Hepatocyte (in vitro differentiated cells): Measurements from ENCODE around the gene GPR52. TPM values are rescaled to one million over a fixed set of nuclear protein-coding genes. Genes with fewer than 3 reads are reported as not detected.
"Not testable (repeated sequence)": the region's sequence is repeated elsewhere in the genome, so short reads cannot be mapped to it uniquely, and the experiment has no call there.

Experiments used
- DNase-seq: peaks from one replicate; pipeline ENCODE4 v3.0.0-alpha.2; 2016; ENCODE audit warnings: low spot score
- H2AFZ ChIP-seq: fragments of 200-600 bp; sonication (generic); 2 replicates; pipeline ENCODE4 v1.6.0; 2016; ENCODE audit warnings: antibody characterized with exemption, mild to moderate bottlenecking
- H3K27ac ChIP-seq: fragments of 200-600 bp; sonication (generic); 2 replicates; pipeline ENCODE4 v1.5.1; 2016; ENCODE audit warnings: mild to moderate bottlenecking
- H3K27me3 ChIP-seq: fragments of 200-600 bp; sonication (generic); 2 replicates; pipeline ENCODE4 v1.6.1; 2016
- H3K36me3 ChIP-seq: fragments of 200-600 bp; sonication (generic); replicated peaks from 2 replicates; pipeline ENCODE4 v1.5.1; 2016; ENCODE audit warnings: low read depth; ENCODE audit not compliant: insufficient read depth
- H3K4me1 ChIP-seq: fragments of 200-600 bp; sonication (generic); 2 replicates; pipeline ENCODE4 v1.5.1; 2016; ENCODE audit warnings: mild to moderate bottlenecking, moderate library complexity; ENCODE audit not compliant: insufficient read depth
- H3K4me2 ChIP-seq: fragments of 200-600 bp; sonication (generic); 2 replicates; pipeline ENCODE4 v1.6.0; 2016
- H3K4me3 ChIP-seq: fragments of 200-600 bp; sonication (generic); 2 replicates; pipeline ENCODE4 v1.5.1; 2016; ENCODE audit warnings: mild to moderate bottlenecking
- H3K79me2 ChIP-seq: fragments of 200-600 bp; sonication (generic); 2 replicates; pipeline ENCODE4 v1.6.0; 2017; ENCODE audit warnings: mild to moderate bottlenecking
- H3K9me2 ChIP-seq: fragments of 200-600 bp; sonication (generic); replicated peaks from 2 replicates; pipeline ENCODE4 v1.6.0; 2017; ENCODE audit warnings: mild to moderate bottlenecking; ENCODE audit not compliant: insufficient read depth
- H3K9me3 ChIP-seq: fragments of 200-600 bp; sonication (generic); 2 replicates; pipeline ENCODE4 v1.5.1; 2016; ENCODE audit warnings: low read depth, mild to moderate bottlenecking
- H4K20me1 ChIP-seq: fragments of 200-600 bp; sonication (generic); 2 replicates; pipeline ENCODE4 v1.6.0; 2016; ENCODE audit warnings: mild to moderate bottlenecking; ENCODE audit not compliant: insufficient read depth, poor library complexity, severe bottlenecking
- EZH2 ChIP-seq: fragments of 200-600 bp; sonication (generic); IDR thresholded peaks from 2 replicates; pipeline ENCODE4 v1.6.1; 2016; ENCODE audit warnings: antibody characterized with exemption, mild to moderate bottlenecking, borderline replicate concordance
- EZH2phosphoT487 ChIP-seq: fragments of 200-600 bp; sonication (generic); IDR thresholded peaks from one replicate; pipeline ENCODE4 v1.6.1; 2018; ENCODE audit warnings: antibody characterized with exemption, mild to moderate bottlenecking, low read depth, moderate library complexity; ENCODE audit not compliant: unreplicated experiment, severe bottlenecking
- WGBS: methylation state at CpG from one replicate; pipeline ENCODE4 v1.1.6; 2016; ENCODE audit warnings: low lambda C conversion rate; ENCODE audit errors: missing lambda C conversion rate; 5-methylcytosine and 5-hydroxymethylcytosine counted together
- polyA plus RNA-seq: library from polyadenylated mRNA; unstranded; fragments of >200 nt; fragmentation: Nextera tagmentation; extraction: Ambion mirVana; gene quantifications from 2 replicates; pipeline ENCODE4 v1.2.1, GENCODE V29; 2016
- total RNA-seq: library from RNA; depleted of rRNA; stranded (reverse); fragments of >200 nt; gene quantifications from 2 replicates; pipeline ENCODE4 v1.2.3, GENCODE V29; 2014
- TF ChIP-seq, protein P1 (sequence below): fragments of 200-600 bp; sonication (generic); IDR thresholded peaks from 2 replicates; pipeline ENCODE4 v1.5.1; 2016; ENCODE audit warnings: antibody characterized with exemption, mild to moderate bottlenecking; ENCODE audit not compliant: poor library complexity

Gene GPR52
- total and polyA plus RNA-seq, 2 experiments from 2014 or later, result 1.6 TPM; not detected in 1

DNA sequence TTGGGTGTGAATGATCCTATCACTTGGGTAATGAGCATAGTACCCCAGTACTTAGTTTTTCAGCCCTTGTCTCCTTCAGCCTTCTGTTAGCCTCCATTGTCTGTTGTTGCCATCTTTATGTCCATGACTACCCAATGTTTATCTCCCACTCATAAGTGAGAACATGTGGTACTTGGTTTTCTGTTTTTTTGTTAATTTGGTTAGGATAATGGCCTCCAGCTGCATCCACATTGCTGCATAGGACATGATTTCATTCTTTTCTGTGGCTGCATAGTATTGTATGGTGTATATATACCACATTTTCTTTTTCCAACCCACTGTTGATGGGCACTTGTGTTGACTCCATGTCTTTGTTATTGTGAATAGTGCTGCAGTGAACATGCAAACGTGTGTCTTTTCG lies 39.6 kb upstream of the GPR52 start:
- DNase-seq, result no peak
- H3K27ac ChIP-seq, result no peak overlapping the region
- H3K4me3 ChIP-seq, result no peak overlapping the region
- H3K36me3 ChIP-seq, result no peaks in the 10 kb centered on the region
- no peak overlapping the region for H3K4me2 ChIP-seq
- no peaks in the 10 kb centered on the region for H3K27me3 ChIP-seq
- no peaks in the 10 kb centered on the region for H4K20me1 ChIP-seq
- H2AFZ ChIP-seq, result no peak overlapping the region
- TF ChIP-seq EZH2 (no peak), EZH2phosphoT487 (no peak)
- TF ChIP-seq, protein P1, sequence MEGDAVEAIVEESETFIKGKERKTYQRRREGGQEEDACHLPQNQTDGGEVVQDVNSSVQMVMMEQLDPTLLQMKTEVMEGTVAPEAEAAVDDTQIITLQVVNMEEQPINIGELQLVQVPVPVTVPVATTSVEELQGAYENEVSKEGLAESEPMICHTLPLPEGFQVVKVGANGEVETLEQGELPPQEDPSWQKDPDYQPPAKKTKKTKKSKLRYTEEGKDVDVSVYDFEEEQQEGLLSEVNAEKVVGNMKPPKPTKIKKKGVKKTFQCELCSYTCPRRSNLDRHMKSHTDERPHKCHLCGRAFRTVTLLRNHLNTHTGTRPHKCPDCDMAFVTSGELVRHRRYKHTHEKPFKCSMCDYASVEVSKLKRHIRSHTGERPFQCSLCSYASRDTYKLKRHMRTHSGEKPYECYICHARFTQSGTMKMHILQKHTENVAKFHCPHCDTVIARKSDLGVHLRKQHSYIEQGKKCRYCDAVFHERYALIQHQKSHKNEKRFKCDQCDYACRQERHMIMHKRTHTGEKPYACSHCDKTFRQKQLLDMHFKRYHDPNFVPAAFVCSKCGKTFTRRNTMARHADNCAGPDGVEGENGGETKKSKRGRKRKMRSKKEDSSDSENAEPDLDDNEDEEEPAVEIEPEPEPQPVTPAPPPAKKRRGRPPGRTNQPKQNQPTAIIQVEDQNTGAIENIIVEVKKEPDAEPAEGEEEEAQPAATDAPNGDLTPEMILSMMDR, result no peak
- no peaks in the 10 kb centered on the region for H3K4me1 ChIP-seq
- no peaks in the 10 kb centered on the region for H3K79me2 ChIP-seq
- 71% methylated on average over 2 of the region's 2 CpGs for WGBS
- no peaks in the 10 kb centered on the region for H3K9me3 ChIP-seq
- no peaks in the 10 kb centered on the region for H3K9me2 ChIP-seq

- H3K36me3 ChIP-seq, H3K4me2 ChIP-seq, H2AFZ ChIP-seq, H3K9me2 ChIP-seq, H3K9me3 ChIP-seq, H3K4me3 ChIP-seq, DNase-seq, H3K79me2 ChIP-seq, H4K20me1 ChIP-seq, H3K27me3 ChIP-seq, H3K4me1 ChIP-seq, H3K27ac ChIP-seq: not testable (repeated sequence)
- 72% methylated on average over 3 of the region's 3 CpGs for WGBS
These were observed 38.0 kb upstream of the GPR52 start for GRCh38 chr1:174409801-174410200.

GRCh38 chr1:174413632-174414031 lies 34.1 kb upstream of the GPR52 start:
- H3K36me3 ChIP-seq, result no peaks in the 10 kb centered on the region
- H3K27me3 ChIP-seq, result no peaks in the 10 kb centered on the region
- no peak overlapping the region for H2AFZ ChIP-seq
- H3K4me1 ChIP-seq, result no peaks in the 10 kb centered on the region
- no peak for DNase-seq
- no peak overlapping the region for H3K4me3 ChIP-seq
- no peaks in the 10 kb centered on the region for H3K9me3 ChIP-seq
- WGBS, result 65% methylated on average over 4 of the region's 4 CpGs
- H3K27ac ChIP-seq, result no peak overlapping the region
- no peaks in the 10 kb centered on the region for H4K20me1 ChIP-seq
- TF ChIP-seq EZH2, result no peak
- TF ChIP-seq, protein P1, result no peak
- no peak for TF ChIP-seq EZH2phosphoT487
- H3K9me2 ChIP-seq, result no peaks in the 10 kb centered on the region
- H3K79me2 ChIP-seq, result no peaks in the 10 kb centered on the region
- H3K4me2 ChIP-seq, result no peak overlapping the region

DNA sequence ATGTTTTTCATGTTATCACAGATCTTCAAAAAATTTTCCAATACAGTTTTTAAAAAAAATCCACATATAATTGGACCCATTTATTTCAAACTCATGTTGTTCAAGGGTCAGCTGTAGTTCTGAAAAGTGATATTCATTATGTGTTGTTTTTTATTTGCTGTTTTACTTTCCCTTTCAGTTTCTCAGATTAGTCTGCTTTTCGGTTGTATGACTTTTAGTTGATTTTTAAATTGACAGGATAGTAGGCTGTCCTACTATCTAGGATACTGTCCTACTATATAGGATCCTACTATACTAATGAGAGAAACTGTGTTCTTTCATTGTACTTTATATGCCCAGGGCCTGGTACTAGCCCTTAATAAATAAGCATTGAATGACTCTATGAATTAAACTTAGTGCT lies 33.6 kb upstream of the GPR52 start:
- no peaks in the 10 kb centered on the region for H3K9me2 ChIP-seq
- no peak for DNase-seq
- no peaks in the 10 kb centered on the region for H4K20me1 ChIP-seq
- H3K27me3 ChIP-seq, result no peaks in the 10 kb centered on the region
- H2AFZ ChIP-seq, result no peak overlapping the region
- H3K4me1 ChIP-seq, result no peaks in the 10 kb centered on the region
- H3K27ac ChIP-seq, result no peak overlapping the region
- no peak overlapping the region for H3K4me3 ChIP-seq
- no peaks in the 10 kb centered on the region for H3K9me3 ChIP-seq
- H3K79me2 ChIP-seq, result no peaks in the 10 kb centered on the region
- TF ChIP-seq, protein P1, result no peak
- TF ChIP-seq EZH2phosphoT487 (no peak), EZH2 (no peak)
- 91% methylated on average over 1 of the region's 1 CpG for WGBS
- H3K4me2 ChIP-seq, result no peak overlapping the region
- no peaks in the 10 kb centered on the region for H3K36me3 ChIP-seq
